Hippocampal formation (tissue), 2 donors: Measurements from ENCODE around the gene VILL.
A peak's percentile ranks its signal among the peaks of the same experiment; 100 is the strongest.
"Not testable (repeated sequence)": the region's sequence is repeated elsewhere in the genome, so short reads cannot be mapped to it uniquely, and the experiment has no call there.

Experiments used
- DNase-seq, 2 donors: peaks; one replicate each; lab custom pipeline; 2025; lab: John Stamatoyannopoulos, UW

Gene VILL

DNA sequence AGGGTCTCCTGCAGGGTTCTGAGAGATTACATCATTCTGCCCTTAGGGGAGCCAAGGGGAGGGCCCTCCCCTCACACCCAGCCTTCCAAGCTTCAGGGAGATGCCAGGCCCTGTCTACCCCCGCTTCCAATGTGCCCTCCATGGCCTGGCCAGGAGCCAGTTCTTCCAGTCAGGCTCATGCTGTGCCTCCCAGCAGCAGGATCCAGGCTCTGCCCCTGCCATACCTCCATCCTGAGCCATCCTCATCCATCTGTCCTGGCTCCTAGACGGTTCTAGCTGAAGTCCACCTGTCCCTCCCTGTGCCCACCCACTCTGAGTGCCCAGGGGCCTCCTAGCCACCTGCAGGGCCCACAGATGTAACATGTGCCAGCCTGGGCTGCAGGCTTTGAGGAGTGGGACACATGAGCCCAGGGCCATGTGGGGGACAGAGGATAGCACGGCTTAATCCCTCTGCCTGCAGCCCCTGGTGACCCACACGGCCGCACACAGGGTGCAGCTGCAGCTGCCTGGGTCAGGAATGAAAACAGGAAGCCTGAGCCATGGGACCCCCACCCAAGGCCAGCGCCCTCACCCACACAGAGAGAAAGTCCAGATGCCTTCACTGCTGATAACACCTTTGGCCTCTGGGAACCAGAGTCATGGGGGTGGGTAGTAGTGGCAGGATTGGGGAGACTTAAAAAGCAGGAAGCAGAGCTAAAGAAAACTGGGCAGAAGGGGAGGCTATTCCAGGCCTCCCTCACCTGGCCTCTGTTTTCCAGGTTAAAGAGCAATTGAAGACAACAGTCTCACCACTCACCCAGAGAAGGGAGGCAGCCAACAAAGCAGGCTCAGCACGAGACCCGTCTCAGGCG is 27.1 kb downstream of the VILL start:
- DNase-seq, result no peak

DNA sequence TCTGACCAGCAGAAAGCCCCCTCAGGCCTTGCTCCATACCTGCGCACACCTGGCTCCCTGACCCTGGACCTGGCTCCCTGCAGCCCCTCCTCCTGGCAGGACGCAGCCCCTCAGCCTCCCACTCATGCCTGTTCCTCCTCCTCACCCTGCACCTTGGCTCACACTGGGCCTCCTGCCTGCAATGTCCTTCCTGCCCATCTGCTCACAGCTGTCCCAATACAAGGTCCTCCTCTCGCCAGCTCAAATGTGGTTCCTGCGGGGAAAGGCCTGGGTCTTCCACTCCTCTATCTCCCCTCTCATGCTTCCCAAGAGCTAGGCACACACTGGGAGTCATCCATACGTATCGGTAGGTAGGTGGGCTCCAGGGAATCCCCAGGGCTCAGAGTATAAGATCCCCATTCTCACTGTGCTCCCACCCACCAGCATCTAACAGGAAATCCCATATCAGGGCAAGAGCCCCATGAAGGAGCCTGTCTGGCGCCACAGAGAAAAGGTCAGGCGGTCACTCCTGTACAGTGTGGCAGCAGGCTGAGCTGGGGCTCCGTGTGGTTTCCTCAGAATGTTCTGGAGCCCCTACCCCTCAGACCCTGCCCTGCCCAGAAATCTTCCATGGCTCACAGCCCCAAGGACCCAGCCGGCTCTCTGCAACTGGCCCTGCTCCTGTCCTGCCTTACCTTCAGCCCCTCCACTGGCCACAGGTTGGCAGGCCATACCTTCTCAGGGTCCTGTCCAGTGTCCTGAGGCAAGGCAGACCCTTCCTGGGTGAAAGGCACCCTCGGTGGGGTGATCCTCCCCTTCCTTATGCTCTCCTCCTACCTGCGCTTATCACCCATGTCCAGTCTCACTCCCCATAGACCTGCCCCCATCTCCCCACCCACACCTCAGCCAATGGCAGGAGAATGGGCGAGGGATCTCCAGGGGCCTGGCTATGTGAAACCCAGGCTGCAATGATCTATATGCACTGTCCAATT is 28.0 kb downstream of the VILL start:
- DNase-seq, result no peak

DNA sequence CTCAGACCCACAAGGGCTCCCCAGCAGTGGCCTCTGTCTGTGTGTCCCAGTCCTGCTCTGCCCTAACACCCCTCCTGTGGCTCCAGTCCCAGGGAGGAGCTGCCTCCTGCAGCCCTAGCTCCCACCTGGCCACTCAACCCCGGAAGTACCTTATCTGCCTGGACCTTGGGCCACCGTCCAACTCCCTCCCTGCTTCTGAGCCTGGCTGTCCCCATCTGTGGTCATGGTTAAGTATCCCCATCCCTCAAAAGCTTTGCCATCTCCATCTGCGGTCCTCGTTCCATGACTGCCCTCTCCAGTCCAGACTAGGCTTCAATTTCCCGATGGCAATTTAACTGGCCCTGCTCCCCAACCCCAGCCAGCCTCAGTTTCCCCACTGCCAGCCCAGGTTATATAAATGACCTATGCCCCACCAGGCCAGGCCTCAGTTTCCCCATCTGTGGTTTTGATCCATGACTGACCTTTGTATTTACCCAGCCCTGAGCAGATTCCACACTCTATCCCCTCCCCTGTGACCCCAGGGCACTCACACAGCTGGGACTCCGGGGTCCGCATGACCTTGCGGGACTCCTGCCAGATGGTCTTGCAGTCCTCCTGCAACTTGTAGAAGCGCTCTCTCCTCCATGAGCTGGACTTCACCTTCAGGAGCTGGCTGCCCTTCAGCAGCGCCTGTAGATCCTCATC is 29.2 kb downstream of the VILL start:
- DNase-seq, result no peak

GRCh38 chr3:38020342-38020726 is 29.7 kb downstream of the VILL start:
- DNase-seq, result no peak

DNA sequence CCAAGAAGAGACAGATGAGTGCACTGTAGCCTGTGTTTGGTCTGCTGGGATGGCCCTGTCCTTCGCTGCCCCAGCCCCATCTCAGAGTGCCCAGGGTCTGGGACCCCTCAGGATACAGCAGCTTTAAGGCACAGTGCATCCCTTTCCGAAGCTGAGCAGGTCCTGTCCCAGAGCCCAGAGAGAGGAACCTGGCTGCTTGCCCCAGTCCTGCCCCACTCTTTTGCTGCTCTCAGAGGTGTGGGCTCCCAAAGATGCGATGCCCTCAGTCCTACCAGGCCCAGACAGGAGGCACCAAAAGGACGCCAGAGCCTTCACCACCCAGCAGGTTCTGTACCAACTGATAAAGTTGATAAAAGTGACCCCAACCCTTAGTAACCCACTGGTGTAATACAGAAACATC is 30.6 kb downstream of the VILL start:
- no peak for DNase-seq

- no peak for DNase-seq
Measured at GRCh38 chr3:38022301-38022700, 31.7 kb downstream of the VILL start.

- DNase-seq, result no peak
Measured at GRCh38 chr3:38022896-38023709, 32.5 kb downstream of the VILL start.

DNA sequence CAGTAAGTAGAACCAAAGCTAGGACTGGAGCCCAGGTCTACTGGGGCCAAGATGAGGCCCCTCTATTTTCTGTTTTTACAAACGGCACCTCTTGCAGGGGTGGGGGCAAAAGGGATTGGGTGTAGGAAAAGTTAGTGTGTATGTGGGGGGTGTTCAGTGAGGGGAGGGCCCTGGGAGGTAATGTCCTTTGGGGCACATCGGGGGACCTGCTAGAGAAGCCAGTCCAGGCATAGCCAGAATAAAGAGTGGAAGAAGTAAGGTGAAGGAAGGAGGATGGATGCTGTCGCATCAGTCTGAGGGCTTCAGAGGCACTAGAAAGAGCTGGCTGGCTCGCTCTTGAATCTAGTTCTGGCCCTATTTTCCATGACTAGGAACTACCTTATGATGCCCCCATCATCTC is 36.3 kb downstream of the VILL start:
- no peak for DNase-seq

- no peak for DNase-seq
Measured at GRCh38 chr3:38027466-38028465, 37.2 kb downstream of the VILL start.

DNA sequence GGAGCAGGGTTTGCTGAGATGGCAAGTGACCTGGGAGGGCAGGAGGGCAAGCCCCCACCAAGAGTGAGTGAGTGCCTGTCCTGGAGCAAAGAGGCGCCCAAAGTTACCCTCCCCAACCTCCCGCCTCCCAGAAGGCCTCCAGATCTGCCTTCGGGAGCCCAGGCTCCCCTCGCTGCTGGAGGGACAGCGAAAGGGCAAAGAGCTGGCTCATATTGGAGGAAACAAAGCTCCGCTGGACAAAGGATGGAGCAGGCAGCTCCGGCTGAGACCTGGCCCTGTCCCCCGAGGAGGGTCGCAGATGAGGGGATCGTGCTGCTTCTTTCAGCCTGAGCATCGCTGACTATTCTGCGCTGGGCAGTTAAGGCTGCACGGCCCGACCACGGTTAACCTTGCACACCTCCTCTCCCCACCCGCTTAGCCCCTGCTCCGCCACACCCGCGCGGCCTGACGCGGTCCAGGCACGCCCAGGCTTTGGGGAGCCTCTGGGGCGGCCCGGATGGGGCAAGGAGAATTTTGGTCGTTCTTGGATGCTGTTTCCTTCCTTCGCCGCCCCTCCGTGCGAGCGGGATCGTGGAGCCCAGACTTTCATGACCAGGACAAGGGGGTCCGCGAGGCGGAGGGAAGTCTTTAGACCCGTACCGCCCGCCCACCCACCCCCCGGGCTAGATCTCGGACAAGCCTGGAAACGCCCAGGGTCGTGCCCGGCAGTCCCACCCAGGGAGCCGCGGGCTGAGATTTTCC is 38.2 kb downstream of the VILL start:
- no peak for DNase-seq

GRCh38 chr3:38029400-38030125 is 39.0 kb downstream of the VILL start, which contains the start of gene PLCD1:
TSS of gene PLCD1 (minus strand) at chr3:38029642. CDS start at chr3:38029539, 103 bp downstream.
- DNase-seq, result peak; percentile 29 to 58

DNA sequence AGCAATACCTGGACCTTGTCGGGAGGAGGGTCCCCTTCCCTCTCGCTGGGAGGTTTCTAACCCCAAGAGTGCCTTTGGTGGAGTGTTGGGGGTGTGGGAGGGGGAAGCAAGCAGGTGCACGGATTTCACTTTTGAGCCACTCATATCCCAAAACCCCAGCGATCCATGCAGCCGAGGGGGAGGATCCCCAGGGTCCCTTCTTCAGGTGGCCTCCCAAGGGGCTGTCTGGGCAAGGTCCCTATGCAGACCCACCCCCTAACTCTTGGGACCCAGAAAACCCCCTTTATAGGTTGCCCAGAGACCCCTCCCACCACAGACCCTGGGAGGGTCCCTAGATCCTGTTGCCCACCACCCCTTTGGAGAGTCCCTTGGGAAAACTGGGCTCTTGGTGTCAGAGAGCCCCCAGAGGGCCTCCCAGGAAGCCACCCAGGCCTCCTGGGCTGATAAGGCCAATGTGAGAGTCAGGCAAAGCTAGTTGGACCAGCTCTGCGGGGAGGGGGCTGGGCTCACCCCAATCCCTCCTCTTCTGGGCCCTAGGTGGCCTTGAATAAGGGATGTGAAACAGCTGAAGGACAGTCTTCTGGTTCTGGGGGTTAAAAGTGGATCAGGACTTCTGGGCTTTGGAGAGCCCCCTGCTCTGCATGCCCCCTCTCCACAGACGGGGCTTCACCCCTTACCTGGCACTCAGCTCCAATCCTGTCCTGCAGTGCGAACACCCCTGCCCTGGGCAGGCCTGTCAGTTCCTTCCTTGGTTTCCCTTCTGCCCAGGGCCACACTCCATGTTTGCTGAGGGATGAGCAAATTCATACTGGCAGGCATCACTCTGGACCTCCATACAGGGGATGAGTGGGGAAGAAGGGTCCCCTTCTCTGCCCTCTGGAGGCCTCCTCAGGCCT is 39.8 kb downstream of the VILL start:
- no peak for DNase-seq

GRCh38 chr3:38031022-38031994 is 40.7 kb downstream of the VILL start:
- no peak for DNase-seq

- DNase-seq, result no peak
Measured at GRCh38 chr3:38032328-38032865, 41.8 kb downstream of the VILL start.

DNA sequence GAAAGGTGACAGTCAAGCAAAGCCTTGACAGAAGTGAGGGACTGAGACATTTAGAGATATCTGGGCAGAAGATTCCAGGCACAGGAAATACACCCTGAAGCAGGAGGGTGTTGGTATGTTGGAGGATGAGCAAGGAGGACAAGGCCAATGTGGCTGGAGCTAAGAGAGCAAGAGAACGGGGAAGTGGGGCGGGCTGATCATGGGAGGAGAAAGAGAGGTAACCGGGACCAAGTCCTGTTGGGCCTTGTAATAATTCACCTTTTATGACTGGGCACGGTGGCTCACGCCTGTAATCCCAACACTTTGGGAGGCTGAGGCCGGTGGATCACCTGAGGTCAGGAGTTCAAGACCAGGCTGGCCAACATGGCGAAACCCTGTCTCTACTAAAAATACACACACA is 43.0 kb downstream of the VILL start:
- not testable (repeated sequence) for DNase-seq

- not testable (repeated sequence) for DNase-seq
Measured at GRCh38 chr3:38034335-38034734, 43.7 kb downstream of the VILL start.
